GM19351 (cell line): ENCODE data around the gene EGFR.
A peak's percentile ranks its signal among the peaks of the same experiment; 100 is the strongest.

ENCODE experiments used
- ATAC-seq: cut with Tn5 transposase; IDR thresholded peaks from one replicate; pipeline ENCODE4 v1.9.1; 2021; ENCODE audit warnings: mild to moderate bottlenecking, moderate library complexity; ENCODE audit not compliant: unreplicated experiment

The EGFR gene

GRCh38 chr7:55203300-55203699 lies 184.5 kb downstream of the EGFR start:
- no peak for ATAC-seq

- ATAC-seq: no peak
These were observed 186.5 kb downstream of the EGFR start for GRCh38 chr7:55205124-55205955.

DNA sequence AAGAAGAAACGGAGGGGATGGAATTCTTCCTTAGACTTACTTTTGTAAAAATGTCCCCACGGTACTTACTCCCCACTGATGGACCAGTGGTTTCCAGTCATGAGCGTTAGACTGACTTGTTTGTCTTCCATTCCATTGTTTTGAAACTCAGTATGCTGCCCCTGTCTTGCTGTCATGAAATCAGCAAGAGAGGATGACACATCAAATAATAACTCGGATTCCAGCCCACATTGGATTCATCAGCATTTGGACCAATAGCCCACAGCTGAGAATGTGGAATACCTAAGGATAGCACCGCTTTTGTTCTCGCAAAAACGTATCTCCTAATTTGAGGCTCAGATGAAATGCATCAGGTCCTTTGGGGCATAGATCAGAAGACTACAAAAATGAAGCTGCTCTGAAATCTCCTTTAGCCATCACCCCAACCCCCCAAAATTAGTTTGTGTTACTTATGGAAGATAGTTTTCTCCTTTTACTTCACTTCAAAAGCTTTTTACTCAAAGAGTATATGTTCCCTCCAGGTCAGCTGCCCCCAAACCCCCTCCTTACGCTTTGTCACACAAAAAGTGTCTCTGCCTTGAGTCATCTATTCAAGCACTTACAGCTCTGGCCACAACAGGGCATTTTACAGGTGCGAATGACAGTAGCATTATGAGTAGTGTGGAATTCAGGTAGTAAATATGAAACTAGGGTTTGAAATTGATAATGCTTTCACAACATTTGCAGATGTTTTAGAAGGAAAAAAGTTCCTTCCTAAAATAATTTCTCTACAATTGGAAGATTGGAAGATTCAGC lies 187.6 kb downstream of the EGFR start:
- ATAC-seq: peak; percentile 75

GRCh38 chr7:55207436-55208125 lies 188.8 kb downstream of the EGFR start:
- no peak for ATAC-seq

DNA sequence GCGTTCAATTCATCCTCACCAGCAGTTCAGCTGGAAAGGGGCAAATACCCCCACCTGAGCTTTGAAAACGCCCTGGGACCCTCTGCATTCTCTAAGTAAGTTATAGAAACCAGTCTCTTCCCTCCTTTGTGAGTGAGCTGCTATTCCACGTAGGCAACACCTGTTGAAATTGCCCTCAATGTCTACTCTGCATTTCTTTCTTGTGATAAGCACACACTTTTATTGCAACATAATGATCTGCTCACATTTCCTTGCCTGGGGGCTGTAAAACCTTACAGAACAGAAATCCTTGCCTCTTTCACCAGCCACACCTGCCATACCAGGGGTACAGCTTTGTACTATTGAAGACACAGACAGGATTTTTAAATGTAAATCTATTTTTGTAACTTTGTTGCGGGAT lies 190.5 kb downstream of the EGFR start:
- ATAC-seq: no peak

DNA sequence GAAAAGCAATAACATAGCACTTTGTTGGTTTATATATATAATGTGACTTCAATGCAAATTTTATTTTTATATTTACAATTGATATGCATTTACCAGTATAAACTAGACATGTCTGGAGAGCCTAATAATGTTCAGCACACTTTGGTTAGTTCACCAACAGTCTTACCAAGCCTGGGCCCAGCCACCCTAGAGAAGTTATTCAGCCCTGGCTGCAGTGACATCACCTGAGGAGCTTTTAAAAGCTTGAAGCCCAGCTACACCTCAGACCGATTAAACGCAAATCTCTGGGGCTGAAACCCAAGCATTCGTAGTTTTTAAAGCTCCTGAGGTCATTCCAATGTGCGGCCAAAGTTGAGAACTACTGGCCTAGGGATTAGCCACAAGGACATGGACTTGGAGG lies 191.4 kb downstream of the EGFR start:
- ATAC-seq: no peak

GRCh38 chr7:55210716-55211115 lies 191.9 kb downstream of the EGFR start:
- ATAC-seq: no peak

DNA sequence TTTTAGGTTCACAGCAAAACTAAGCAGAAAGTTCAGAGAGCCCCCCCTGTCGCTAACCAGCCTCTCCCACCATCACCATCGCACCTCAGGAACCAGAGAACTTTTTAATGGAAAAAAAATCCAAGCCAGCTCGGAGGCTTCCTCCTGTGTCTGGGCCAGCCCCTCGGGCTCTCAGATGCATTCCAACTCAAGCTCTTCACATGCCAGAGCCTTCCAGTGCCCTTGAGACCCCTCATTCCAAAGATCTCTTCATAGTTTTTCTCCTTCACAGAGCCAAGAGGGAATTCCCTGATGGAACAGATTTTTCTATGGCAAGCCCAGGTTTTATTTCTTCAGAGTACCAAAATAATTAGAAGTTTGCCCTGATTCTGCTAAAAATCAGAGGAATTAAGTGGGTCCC lies 192.9 kb downstream of the EGFR start:
- no peak for ATAC-seq

- no peak for ATAC-seq
These were observed 193.4 kb downstream of the EGFR start for GRCh38 chr7:55212176-55212575.

GRCh38 chr7:55212838-55213237 lies 194.0 kb downstream of the EGFR start:
- ATAC-seq: no peak

DNA sequence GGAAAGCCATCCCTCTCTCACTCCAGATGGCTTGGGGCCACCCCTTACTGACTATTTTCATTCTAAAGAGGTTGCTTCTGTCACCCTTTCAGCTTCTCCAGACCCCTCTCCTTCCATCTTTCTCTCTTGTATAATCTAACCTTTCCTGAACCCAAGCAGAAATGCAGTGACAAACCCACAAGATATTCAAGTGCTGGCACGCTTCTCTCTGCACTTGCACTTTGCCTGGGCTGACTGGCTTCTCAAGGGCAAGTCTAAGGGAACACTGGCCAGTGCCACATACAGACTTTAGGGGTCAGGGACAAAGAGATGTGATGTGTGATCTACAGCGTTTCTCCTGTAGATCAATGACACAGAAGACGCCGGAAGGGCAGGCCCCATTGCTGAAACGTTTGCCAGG lies 195.9 kb downstream of the EGFR start:
- ATAC-seq: no peak

DNA sequence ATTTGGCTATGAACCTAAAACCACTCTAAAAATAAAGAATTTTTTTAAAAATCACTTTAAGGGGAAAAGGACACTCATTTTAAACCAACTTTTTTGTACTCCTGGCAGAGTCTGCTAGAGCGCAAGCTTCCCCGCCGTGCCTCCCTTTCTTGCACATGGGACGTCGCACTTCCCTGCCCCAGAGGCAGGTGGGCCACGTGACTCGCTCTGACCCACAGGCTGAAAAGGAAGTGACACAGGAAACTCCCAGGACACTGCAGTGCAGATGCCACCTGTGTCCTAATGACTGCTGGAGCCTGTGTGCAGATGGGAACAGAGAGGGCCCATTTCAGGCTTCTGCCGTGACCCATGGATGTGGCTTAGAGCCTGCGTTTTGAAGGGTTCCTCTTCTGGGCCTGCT lies 204.2 kb downstream of the EGFR start:
- ATAC-seq: no peak

- ATAC-seq: no peak
These were observed 205.3 kb downstream of the EGFR start for GRCh38 chr7:55224111-55224510.

DNA sequence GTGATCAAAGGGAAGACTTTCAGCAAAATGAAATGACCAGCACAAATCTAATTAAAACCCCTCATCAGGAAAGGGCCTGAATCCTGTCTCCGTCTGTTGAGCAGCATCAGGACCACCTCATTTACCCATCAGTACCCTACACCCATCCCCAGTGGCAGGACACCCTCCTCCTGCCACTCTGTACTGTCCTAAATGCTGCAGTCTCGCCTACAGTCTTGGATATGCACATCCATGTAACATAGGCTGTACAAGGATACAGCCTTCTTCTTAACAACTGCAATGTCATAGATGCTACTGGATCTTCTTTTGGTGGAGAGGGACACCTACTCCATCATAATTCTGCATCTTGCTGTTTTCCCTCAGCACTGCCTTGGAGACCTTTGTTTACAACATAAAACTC lies 206.0 kb downstream of the EGFR start:
- ATAC-seq: no peak

- no peak for ATAC-seq
These were observed 211.2 kb downstream of the EGFR start for GRCh38 chr7:55230014-55230413.

DNA sequence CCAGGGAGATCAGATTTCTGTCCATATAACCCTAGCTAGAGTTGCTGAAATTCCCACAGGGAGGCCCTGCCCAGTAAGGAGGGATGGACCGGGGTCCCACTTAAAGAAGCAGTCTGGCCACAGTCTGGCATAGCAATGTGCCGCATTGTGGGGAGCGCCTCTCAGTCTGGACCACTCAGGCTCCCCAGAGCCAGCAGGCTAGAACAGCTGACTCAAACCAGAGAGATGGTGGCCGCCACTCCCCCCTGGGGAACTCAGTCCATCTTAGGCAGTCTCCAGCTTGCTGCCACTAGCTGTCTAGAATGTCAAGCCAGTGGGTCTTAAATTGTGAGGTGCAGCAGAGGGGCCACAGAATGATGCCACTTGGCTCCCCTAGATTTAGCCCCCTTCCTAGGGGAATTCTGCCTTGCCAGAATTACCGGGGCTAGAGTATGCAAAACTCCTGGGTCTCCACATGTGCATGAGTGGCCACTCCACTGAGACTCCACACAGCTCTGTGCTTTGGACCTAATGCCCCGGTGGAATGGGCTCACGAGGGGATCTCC lies 213.0 kb downstream of the EGFR start:
- no peak for ATAC-seq

GRCh38 chr7:55233001-55233400 lies 214.2 kb downstream of the EGFR start:
- no peak for ATAC-seq

GRCh38 chr7:55234408-55234807 lies 215.6 kb downstream of the EGFR start:
- no peak for ATAC-seq

- ATAC-seq: no peak
These were observed 216.3 kb downstream of the EGFR start for GRCh38 chr7:55235115-55235514.

- ATAC-seq: no peak
These were observed 217.0 kb downstream of the EGFR start for GRCh38 chr7:55235801-55236200.

DNA sequence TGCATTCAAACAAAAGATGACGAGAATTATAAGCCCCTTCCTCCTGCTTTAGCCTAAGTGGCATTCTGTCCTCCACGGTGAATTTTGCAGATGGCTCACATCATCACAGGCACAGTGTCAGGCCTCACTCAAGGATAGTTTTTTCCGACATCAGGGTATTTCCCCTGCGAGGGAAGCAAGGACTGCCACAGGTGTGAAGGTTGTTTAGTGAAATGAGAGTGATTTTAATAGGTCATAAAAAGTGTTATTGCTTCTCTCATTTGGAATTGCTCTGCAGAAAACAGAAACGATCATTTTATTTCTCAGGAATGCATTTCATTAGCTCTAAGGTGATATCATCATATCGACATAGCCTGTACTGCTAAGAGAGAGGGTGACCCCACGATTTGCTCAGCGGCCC lies 217.7 kb downstream of the EGFR start:
- ATAC-seq: no peak
